Measurements from ENCODE around the gene TMEM44.

The TMEM44 gene

GRCh38 chr3:194664857-194665256 lies 31.6 kb upstream of the TMEM44 start:
- no peak overlapping the region for H3K4me3 ChIP-seq (ENCODE audit: control insufficient read depth, low read depth, low read length)
- no peak for DNase-seq (ENCODE audit: low read depth)
- TF ChIP-seq CTCF (IDR thresholded peaks at IDR 0.05; ENCODE audit: control insufficient read depth, insufficient read depth, low read depth, low read length, missing control alignments), result no peak

- DNase-seq (ENCODE audit: low read depth), result no peak
- H3K4me3 ChIP-seq (ENCODE audit: control insufficient read depth, low read depth, low read length), result no peak overlapping the region
- no peak for TF ChIP-seq CTCF (IDR thresholded peaks at IDR 0.05; ENCODE audit: control insufficient read depth, insufficient read depth, low read depth, low read length, missing control alignments)
Measured at GRCh38 chr3:194661946-194662345, 28.7 kb upstream of the TMEM44 start.

GRCh38 chr3:194661374-194661773 lies 28.2 kb upstream of the TMEM44 start:
- no peak overlapping the region for H3K4me3 ChIP-seq (ENCODE audit: control insufficient read depth, low read depth, low read length)
- DNase-seq (ENCODE audit: low read depth), result no peak
- no peak for TF ChIP-seq CTCF (IDR thresholded peaks at IDR 0.05; ENCODE audit: control insufficient read depth, insufficient read depth, low read depth, low read length, missing control alignments)

GRCh38 chr3:194659778-194660177 lies 26.6 kb upstream of the TMEM44 start:
- no peak for TF ChIP-seq CTCF (IDR thresholded peaks at IDR 0.05; ENCODE audit: control insufficient read depth, insufficient read depth, low read depth, low read length, missing control alignments)
- DNase-seq (ENCODE audit: low read depth), result no peak
- H3K4me3 ChIP-seq (ENCODE audit: control insufficient read depth, low read depth, low read length), result no peak overlapping the region

GRCh38 chr3:194658477-194659242 lies 25.4 kb upstream of the TMEM44 start:
- no peak for DNase-seq (ENCODE audit: low read depth)
- no peak for TF ChIP-seq CTCF (IDR thresholded peaks at IDR 0.05; ENCODE audit: control insufficient read depth, insufficient read depth, low read depth, low read length, missing control alignments)
- no peak overlapping the region for H3K4me3 ChIP-seq (ENCODE audit: control insufficient read depth, low read depth, low read length)

- no peak for TF ChIP-seq CTCF (IDR thresholded peaks at IDR 0.05; ENCODE audit: control insufficient read depth, insufficient read depth, low read depth, low read length, missing control alignments)
- H3K4me3 ChIP-seq (ENCODE audit: control insufficient read depth, low read depth, low read length), result no peak overlapping the region
- DNase-seq (ENCODE audit: low read depth), result no peak
Measured at GRCh38 chr3:194657439-194657838, 24.2 kb upstream of the TMEM44 start.
